ENCODE results near the gene SPART.
"Not testable (repeated sequence)": the region's sequence is repeated elsewhere in the genome, so short reads cannot be mapped to it uniquely, and the experiment has no call there.

SPART gene

GRCh38 chr13:36313047-36313969 lies 32.9 kb downstream of the SPART start:
- DNase-seq (ENCODE audit: low read depth): no peak
- H3K4me3 ChIP-seq (ENCODE audit: low read length): no peak overlapping the region
- TF ChIP-seq CTCF (conservative IDR thresholded peaks at IDR 0.05; ENCODE audit: low read length): no peak

GRCh38 chr13:36310417-36311108 lies 35.6 kb downstream of the SPART start:
- TF ChIP-seq CTCF (conservative IDR thresholded peaks at IDR 0.05; ENCODE audit: low read length): no peak
- no peak for DNase-seq (ENCODE audit: low read depth)
- H3K4me3 ChIP-seq (ENCODE audit: low read length): no peak overlapping the region

GRCh38 chr13:36302289-36302688 lies 43.9 kb downstream of the SPART start:
- no peak for TF ChIP-seq CTCF (conservative IDR thresholded peaks at IDR 0.05; ENCODE audit: low read length)
- DNase-seq (ENCODE audit: low read depth): no peak
- no peak overlapping the region for H3K4me3 ChIP-seq (ENCODE audit: low read length)

- DNase-seq (ENCODE audit: low read depth); H3K4me3 ChIP-seq (ENCODE audit: low read length): not testable (repeated sequence)
Observed at GRCh38 chr13:36299469-36299868, 46.7 kb downstream of the SPART start.

GRCh38 chr13:36298535-36299068 lies 47.6 kb downstream of the SPART start:
- H3K4me3 ChIP-seq (ENCODE audit: low read length): peak overlapping the region; percentile 76
- no peak for TF ChIP-seq CTCF (conservative IDR thresholded peaks at IDR 0.05; ENCODE audit: low read length)
- DNase-seq (ENCODE audit: low read depth): no peak

GRCh38 chr13:36297366-36298338 lies 48.5 kb downstream of the SPART start, which contains the start of gene CCDC169:
Gene CCDC169 (minus strand): TSS chr13:36297814. CDS start chr13:36297719, 95 bp downstream.
- DNase-seq (ENCODE audit: low read depth): peak; percentile 48
- peak within 1 kb of the TSS; percentile 76 for H3K4me3 ChIP-seq (ENCODE audit: low read length)
- no peak for TF ChIP-seq CTCF (conservative IDR thresholded peaks at IDR 0.05; ENCODE audit: low read length)
